ENCODE measurements around the gene PSIP1.

DNA sequence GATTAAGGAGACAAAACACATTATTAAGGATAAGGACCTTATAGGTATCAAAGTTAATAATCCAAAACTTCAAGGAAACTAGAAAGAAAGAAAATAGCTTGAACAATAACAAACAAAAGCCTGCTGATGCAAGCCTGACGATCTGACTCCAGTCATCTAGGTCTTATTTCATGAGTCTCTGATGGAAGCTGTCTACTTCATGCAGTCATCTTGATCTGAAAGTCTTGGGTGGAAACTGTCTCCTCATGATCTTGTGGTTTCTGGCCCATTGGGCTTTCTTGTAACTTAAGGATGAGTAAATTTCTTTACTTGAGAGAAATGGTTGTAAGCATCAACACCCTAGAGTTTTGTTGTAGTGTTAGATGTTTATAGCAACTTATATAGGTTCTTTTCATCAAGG lies 20.6 kb upstream of the PSIP1 start:
- TF ChIP-seq, protein P1, sequence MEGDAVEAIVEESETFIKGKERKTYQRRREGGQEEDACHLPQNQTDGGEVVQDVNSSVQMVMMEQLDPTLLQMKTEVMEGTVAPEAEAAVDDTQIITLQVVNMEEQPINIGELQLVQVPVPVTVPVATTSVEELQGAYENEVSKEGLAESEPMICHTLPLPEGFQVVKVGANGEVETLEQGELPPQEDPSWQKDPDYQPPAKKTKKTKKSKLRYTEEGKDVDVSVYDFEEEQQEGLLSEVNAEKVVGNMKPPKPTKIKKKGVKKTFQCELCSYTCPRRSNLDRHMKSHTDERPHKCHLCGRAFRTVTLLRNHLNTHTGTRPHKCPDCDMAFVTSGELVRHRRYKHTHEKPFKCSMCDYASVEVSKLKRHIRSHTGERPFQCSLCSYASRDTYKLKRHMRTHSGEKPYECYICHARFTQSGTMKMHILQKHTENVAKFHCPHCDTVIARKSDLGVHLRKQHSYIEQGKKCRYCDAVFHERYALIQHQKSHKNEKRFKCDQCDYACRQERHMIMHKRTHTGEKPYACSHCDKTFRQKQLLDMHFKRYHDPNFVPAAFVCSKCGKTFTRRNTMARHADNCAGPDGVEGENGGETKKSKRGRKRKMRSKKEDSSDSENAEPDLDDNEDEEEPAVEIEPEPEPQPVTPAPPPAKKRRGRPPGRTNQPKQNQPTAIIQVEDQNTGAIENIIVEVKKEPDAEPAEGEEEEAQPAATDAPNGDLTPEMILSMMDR (IDR thresholded peaks at IDR 0.05; ENCODE audit: low read length): no peak
- no peak for TF ChIP-seq EZH2 (IDR thresholded peaks at IDR 0.05; ENCODE audit: borderline replicate concordance, low read length)

Measured in OCI-LY1 (cell line).